HG02970 (cell line): ENCODE measurements around the gene NR1H2.

Experiments
- ATAC-seq: cut with Tn5 transposase; IDR thresholded peaks from one replicate; pipeline ENCODE4 v1.9.1; 2021; ENCODE audit warnings: mild to moderate bottlenecking, moderate library complexity, moderate number of reproducible peaks; ENCODE audit not compliant: unreplicated experiment, low FRiP score

Gene NR1H2

GRCh38 chr19:50399368-50399745 lies 23.1 kb downstream of the NR1H2 start:
- no peak for ATAC-seq

GRCh38 chr19:50401605-50402450 lies 25.6 kb downstream of the NR1H2 start:
- ATAC-seq: no peak

- no peak for ATAC-seq
Measured at GRCh38 chr19:50402544-50403301, 26.5 kb downstream of the NR1H2 start.

GRCh38 chr19:50406156-50406820 lies 30.0 kb downstream of the NR1H2 start:
- ATAC-seq: no peak

GRCh38 chr19:50406829-50407228 lies 30.6 kb downstream of the NR1H2 start:
- ATAC-seq: no peak

- ATAC-seq: no peak
Measured at GRCh38 chr19:50409347-50409746, 33.1 kb downstream of the NR1H2 start.

GRCh38 chr19:50410109-50410508 lies 33.9 kb downstream of the NR1H2 start:
- ATAC-seq: no peak

GRCh38 chr19:50412419-50412818 lies 36.2 kb downstream of the NR1H2 start:
- no peak for ATAC-seq

GRCh38 chr19:50413096-50413495 lies 36.8 kb downstream of the NR1H2 start:
- no peak for ATAC-seq

- no peak for ATAC-seq
Measured at GRCh38 chr19:50413531-50413930, 37.3 kb downstream of the NR1H2 start.

GRCh38 chr19:50414864-50415660 lies 38.8 kb downstream of the NR1H2 start:
- ATAC-seq: peak; percentile 9

GRCh38 chr19:50415661-50416033 lies 39.4 kb downstream of the NR1H2 start:
- ATAC-seq: peak; percentile 42

GRCh38 chr19:50416034-50416977 lies 40.0 kb downstream of the NR1H2 start:
- no peak for ATAC-seq

GRCh38 chr19:50417111-50418081 lies 41.1 kb downstream of the NR1H2 start:
- no peak for ATAC-seq

GRCh38 chr19:50418176-50419021 lies 42.1 kb downstream of the NR1H2 start, which contains the start of gene SPIB:
Gene SPIB, plus strand, starts transcription at chr19:50418938. Its CDS starts 25 bp downstream, at chr19:50418963.
- no peak for ATAC-seq

- no peak for ATAC-seq
Measured at GRCh38 chr19:50419022-50419579, 42.8 kb downstream of the NR1H2 start.

GRCh38 chr19:50419580-50420035 lies 43.4 kb downstream of the NR1H2 start:
- no peak for ATAC-seq
